Prostate gland (tissue), 2 donors: ENCODE results near the gene STOML1.

Experiments
- POLR2AphosphoS5 ChIP-seq: sonication (generic); formaldehyde crosslinking; IDR thresholded peaks from one replicate; pipeline ENCODE4 v1.6.1; 2017; ENCODE audit warnings: antibody characterized with exemption
- TF ChIP-seq, protein P1 (sequence below), 4 experiments: fragments of 200-600 bp in 2 of 4; fragments of 450-650 bp in 2 of 4; sonication (generic) in 2 of 4; IDR thresholded peaks; 1 replicate in 3 of 4; 2 replicates in 1 of 4; pipeline ENCODE4 v1.5.1; 2016 to 2019; ENCODE audit warnings: antibody characterized with exemption in 4 of 4, mild to moderate bottlenecking in 2 of 4, moderate library complexity in 2 of 4

DNA sequence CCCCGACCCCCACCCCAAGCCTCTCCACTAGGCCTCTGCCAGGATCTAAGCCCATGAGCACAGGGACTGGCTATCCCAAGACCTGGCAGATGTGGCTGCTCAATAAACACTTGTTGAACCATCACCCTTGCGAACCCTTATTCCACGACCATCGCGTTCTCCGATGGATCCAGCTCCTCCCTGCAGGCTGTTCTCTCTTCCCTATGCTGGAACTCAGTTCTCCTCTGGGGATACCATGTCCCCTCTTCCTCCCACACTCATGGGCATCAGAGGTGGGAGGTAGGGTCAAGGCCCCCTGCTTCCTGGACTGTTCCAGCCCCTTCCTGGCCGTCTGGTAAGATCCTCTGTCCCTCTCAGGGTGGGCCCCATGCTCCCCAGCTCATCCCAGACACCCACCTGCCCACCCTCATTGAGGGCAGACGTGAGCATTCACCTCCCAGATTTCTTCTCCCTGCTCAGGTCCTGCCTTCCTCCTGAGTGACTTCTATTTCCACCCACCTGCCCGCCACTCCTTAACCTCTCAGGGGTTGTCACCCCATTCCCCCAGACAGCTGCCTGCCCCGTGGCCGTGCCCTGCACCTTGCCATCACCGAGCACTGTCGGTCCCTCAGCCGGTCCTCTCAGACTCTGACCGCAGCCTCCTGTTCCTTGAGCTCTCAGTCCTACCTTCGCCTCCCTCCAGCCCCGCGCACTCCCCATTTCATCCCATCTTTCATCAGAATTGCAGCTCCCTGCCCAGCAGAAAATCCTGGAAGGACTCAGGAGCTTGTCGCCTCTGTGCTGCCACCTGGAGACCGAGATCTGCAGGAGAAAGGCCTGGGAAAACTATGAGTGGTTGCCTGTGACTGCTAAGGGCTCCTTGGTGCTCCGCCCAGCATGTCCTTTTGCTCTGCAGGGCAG lies 44.4 kb upstream of the STOML1 start:
- TF ChIP-seq POLR2AphosphoS5, result no peak
- TF ChIP-seq, protein P1, sequence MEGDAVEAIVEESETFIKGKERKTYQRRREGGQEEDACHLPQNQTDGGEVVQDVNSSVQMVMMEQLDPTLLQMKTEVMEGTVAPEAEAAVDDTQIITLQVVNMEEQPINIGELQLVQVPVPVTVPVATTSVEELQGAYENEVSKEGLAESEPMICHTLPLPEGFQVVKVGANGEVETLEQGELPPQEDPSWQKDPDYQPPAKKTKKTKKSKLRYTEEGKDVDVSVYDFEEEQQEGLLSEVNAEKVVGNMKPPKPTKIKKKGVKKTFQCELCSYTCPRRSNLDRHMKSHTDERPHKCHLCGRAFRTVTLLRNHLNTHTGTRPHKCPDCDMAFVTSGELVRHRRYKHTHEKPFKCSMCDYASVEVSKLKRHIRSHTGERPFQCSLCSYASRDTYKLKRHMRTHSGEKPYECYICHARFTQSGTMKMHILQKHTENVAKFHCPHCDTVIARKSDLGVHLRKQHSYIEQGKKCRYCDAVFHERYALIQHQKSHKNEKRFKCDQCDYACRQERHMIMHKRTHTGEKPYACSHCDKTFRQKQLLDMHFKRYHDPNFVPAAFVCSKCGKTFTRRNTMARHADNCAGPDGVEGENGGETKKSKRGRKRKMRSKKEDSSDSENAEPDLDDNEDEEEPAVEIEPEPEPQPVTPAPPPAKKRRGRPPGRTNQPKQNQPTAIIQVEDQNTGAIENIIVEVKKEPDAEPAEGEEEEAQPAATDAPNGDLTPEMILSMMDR (IDR thresholded peaks at IDR 0.05), result peak; percentile 23 to 51 (median 50)
